ENCODE measurements around the gene ATP4B.

DNA sequence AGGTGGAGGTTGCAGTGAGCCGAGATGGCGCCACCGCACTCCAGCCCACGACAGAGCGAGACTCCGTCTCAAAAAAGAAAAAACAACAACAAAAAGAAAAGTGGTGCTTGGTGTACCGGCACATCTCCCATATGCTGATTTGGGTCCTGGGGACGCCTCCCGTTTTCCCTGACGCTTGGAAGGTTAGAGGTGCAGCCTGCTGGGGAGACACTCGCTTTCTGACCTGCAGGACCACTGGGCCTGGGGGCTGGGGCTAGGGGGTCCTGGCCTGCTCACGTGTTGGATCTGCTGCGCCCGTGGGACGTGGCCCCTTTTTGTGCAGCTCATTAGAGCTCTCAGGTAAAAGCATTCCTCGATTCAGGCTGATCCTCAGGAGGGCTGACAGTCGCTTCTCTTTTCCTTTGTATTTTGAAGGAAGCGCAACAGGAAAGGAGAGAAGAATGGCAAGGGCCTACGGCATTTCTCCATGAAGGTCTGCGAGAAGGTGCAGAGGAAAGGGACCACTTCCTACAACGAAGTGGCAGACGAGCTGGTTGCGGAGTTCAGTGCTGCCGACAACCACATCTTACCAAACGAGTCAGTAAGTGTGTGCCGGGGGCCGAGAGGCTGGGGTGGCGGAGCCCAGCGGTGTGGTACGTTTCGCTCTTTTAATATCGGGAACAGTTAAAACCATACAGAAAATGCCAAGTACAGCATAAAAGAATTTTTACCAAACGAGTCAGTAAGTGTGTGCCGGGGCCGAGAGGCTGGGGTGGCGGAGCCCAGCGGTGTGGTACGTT lies 25.1 kb downstream of the ATP4B start:
- no peak for TF ChIP-seq POLR2A (IDR thresholded peaks at IDR 0.05)
- TF ChIP-seq, protein P1, sequence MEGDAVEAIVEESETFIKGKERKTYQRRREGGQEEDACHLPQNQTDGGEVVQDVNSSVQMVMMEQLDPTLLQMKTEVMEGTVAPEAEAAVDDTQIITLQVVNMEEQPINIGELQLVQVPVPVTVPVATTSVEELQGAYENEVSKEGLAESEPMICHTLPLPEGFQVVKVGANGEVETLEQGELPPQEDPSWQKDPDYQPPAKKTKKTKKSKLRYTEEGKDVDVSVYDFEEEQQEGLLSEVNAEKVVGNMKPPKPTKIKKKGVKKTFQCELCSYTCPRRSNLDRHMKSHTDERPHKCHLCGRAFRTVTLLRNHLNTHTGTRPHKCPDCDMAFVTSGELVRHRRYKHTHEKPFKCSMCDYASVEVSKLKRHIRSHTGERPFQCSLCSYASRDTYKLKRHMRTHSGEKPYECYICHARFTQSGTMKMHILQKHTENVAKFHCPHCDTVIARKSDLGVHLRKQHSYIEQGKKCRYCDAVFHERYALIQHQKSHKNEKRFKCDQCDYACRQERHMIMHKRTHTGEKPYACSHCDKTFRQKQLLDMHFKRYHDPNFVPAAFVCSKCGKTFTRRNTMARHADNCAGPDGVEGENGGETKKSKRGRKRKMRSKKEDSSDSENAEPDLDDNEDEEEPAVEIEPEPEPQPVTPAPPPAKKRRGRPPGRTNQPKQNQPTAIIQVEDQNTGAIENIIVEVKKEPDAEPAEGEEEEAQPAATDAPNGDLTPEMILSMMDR (IDR thresholded peaks at IDR 0.05): no peak
- TF ChIP-seq EP300 (IDR thresholded peaks at IDR 0.05): no peak
